Fibroblast of pulmonary artery (primary cell): ENCODE results near the gene GFRA1.

ENCODE experiments used
- DNase-seq: peaks from one replicate; pipeline ENCODE4 v3.0.0-alpha.2; 2010; ENCODE audit warnings: low read depth
- H3K4me3 ChIP-seq: replicated peaks from 2 replicates; pipeline ENCODE4 v1.5.1; 2011; ENCODE audit warnings: low read depth, mild to moderate bottlenecking, control low read depth, low read length, moderate library complexity
- CTCF ChIP-seq: IDR thresholded peaks from 2 replicates; pipeline ENCODE4 v1.5.1; 2011; ENCODE audit warnings: mild to moderate bottlenecking, control low read depth, low read length, inconsistent platforms; ENCODE audit errors: missing control alignments

The GFRA1 gene

GRCh38 chr10:116164291-116164690 lies 108.7 kb downstream of the GFRA1 start:
- no peak overlapping the region for H3K4me3 ChIP-seq
- TF ChIP-seq CTCF: no peak
- DNase-seq: no peak

GRCh38 chr10:116163333-116164131 lies 109.5 kb downstream of the GFRA1 start:
- no peak overlapping the region for H3K4me3 ChIP-seq
- no peak for TF ChIP-seq CTCF

GRCh38 chr10:116162851-116163250 lies 110.2 kb downstream of the GFRA1 start:
- DNase-seq: no peak
- no peak overlapping the region for H3K4me3 ChIP-seq
- no peak for TF ChIP-seq CTCF

More at GRCh38 chr10:116163333-116164131, 109.5 kb downstream of the GFRA1 start:
- DNase-seq: no peak

GRCh38 chr10:116160271-116160670 lies 112.7 kb downstream of the GFRA1 start:
- DNase-seq: no peak
- no peak overlapping the region for H3K4me3 ChIP-seq
- TF ChIP-seq CTCF: no peak

GRCh38 chr10:116159197-116159596 lies 113.8 kb downstream of the GFRA1 start:
- TF ChIP-seq CTCF: no peak
- no peak for DNase-seq
- H3K4me3 ChIP-seq: no peak overlapping the region

- no peak for TF ChIP-seq CTCF
- no peak overlapping the region for H3K4me3 ChIP-seq
- DNase-seq: no peak
These were observed 115.0 kb downstream of the GFRA1 start for GRCh38 chr10:116158036-116158435.

GRCh38 chr10:116157485-116157884 lies 115.5 kb downstream of the GFRA1 start:
- DNase-seq: no peak
- no peak overlapping the region for H3K4me3 ChIP-seq
- no peak for TF ChIP-seq CTCF
